Activated CD4-positive, CD25-positive, alpha-beta regulatory T cell treated with anti-CD3 and anti-CD28 coated beads, Interleukin-2, amount 50 U/mL, for 72 hours (primary cell): Measurements from ENCODE around the gene MAT2A.
"Not testable (repeated sequence)": the region's sequence is repeated elsewhere in the genome, so short reads cannot be mapped to it uniquely, and the experiment has no call there.

Source experiments
- DNase-seq: peaks from one replicate; pipeline ENCODE4 v3.0.0; 2021

The MAT2A gene

DNA sequence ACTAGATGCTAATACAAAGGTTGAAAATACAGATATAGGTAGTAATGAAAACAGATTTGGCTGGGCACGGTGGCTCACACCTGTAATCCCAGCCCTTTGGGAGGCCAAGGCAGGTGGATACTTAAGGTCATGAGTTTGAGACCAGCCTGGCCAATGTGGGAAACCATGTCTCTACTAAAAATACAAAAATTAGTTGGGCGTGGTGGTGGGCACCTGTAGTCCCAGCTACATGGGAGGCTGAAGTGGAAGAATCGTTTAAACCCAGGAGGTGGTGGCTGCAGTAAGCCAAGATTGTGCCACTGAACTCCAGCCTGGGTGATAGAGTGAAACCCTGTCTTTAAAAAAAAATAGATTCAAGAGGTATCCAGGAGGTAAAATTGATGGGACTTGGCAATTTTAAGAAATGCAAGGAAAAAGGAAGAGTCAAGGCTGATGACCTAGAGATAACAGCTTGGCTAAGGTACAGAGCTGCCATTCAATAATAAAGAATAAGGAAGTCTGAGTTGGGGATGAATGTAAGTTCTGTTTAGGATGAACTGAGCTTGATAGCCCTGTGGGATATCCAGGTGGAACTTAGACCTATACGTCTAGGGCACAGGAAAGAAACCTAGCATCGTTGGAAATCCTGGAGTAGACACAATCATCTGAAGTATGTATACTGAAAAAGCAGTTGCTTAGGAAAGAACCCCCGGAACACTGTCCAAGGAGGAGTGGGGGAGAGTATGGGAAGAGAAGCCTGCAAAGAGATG, 9.1 kb downstream of the MAT2A start:
- DNase-seq = no peak

DNA sequence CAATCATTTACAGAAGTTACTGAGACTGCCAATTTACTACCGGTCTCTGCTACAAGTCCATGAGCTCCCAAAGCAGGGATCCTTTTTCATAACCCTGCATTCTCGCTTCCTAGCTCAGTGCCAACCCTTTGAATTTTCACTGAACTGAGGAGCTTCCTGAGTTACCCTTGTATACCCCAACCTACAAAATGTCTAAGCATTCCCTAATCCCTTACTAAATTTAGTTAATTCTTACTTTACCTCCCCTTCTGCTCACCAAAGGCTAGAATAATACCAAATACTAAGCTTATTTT, 9.6 kb downstream of the MAT2A start:
- no peak for DNase-seq

DNA sequence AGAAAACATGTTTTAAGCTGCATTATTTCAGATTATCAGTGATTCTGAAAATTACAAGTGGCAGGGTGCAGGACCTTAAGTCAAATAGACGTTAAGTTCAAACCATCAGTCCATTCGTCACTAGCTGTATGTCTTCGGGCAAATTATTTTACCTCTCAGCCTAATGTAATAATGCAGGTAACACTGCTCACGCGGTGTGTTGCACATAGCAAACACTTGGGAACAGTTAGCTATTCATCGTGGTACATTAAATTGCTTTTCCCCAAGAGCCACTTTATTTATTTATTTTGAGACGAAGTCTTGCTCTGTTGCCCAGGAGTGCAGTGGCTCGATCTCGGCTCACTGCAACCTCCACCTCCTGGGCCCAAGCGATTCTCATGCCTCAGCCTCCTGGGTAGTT, 10.1 kb downstream of the MAT2A start:
- no peak for DNase-seq

GRCh38 chr2:85549826-85550225, 10.9 kb downstream of the MAT2A start:
- no peak for DNase-seq

DNA sequence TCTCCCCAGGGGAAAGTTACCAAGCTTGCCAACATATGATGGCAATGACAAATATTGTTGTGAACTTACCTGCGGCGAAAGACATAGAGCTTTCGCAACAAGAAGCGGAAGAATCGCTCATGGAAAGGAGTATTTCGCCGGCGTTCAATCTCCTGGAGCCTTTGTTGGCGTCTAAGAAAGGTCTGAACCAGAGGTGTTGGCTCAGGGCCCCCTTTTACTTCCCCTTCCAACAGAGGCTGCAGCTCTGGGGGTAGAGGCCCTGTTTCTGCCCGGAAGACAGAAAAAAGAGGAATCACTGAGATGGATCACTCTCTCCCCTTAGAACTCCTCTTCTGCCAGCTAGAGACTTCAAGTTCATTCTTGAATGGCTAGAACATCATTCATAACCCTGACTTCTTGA, 11.5 kb downstream of the MAT2A start:
- no peak for DNase-seq

DNA sequence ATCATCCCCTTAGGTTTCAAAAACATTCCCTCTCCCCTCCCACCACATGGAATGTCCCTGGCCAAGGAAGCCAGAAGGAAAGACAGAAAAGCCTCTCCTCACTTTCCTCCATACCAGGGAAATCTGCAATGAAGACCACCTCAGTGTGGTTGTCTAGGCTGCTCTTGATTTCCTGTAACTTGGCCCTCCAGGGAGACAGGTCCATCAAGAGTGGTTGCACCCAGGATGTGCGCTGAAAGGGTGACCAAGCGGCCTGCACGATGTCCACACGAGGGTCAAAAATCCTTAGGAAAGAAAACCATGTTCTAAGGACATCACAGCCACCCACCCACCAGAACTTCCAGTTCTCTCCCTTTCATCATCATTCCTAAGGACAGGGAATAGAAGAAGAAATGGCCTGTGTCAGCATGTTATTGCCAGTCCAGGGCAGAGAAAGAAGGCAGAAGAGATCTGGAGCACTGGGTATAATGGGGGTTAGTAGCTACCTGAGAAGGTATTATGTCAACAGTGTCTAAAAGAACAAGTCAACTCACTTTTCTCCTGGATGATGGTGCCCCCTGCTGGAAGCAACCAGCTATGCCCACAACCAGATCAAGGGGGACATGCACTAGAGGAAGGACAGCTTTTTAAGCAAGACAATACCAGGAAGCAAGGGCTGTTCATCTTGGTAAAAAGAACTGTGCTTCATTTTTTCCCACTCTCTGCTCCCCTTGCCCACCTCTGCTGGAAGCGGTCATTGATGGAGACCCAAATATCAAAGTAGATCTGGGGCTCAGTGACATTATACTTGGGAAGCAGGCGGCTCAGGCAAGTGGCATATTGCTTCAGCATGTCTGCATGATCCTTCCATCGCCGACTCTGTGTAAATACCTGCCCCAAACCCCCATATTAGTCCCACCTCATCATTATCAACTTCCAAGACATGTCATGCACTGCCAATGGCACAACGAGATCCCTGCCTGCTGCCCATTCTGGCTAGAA, 13.0 kb downstream of the MAT2A start:
- DNase-seq = peak; percentile 83

GRCh38 chr2:85553184-85553583, 14.2 kb downstream of the MAT2A start:
- no peak for DNase-seq

- no peak for DNase-seq
Observed at GRCh38 chr2:85554980-85555612, 16.1 kb downstream of the MAT2A start.

- DNase-seq = no peak
Observed at GRCh38 chr2:85557130-85557529, 18.2 kb downstream of the MAT2A start.

DNA sequence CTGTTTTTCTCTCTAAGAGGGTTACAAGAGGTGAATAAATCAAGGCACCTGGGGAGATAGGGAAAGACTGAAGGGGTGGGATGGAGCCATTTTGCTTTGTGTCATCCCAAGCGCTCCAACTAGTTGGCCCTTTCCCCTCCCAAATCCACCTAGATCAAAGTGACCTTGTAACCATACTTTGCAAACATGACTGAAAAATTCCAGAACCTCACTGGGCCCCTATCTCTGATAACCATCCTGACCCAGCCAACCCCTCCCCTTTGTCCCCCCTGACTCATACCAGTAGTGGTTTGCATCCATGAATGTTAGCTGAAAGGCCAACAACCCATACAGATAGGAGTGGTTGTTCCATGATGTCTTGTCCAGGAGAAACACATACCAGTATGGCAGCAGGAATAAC, 19.2 kb downstream of the MAT2A start:
- DNase-seq = no peak

DNA sequence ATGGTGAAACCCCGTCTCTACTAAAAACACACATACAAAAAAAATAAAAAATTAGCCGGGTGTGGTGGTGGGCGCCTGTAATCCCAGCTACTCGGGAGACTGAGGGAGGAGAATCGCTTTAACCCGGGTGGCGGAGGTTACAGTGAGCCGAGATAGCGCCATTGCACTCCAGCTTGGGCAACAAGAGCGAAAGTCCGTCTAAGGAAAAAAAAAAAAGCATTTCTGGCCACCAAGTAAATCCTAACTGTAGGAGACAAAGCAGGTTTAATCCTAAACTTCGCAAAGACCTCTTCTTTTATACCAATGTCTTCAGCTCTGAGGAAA, 21.4 kb downstream of the MAT2A start:
- not testable (repeated sequence) for DNase-seq

- DNase-seq = no peak
Observed at GRCh38 chr2:85560812-85561279, 21.9 kb downstream of the MAT2A start.

GRCh38 chr2:85561280-85562212, 22.6 kb downstream of the MAT2A start, which contains the start of gene GGCX:
GGCX (minus strand) TSS chr2:85561493; CDS start chr2:85561428, 65 bp downstream.
- DNase-seq = peak; percentile 85

- DNase-seq = no peak
Observed at GRCh38 chr2:85564144-85564563, 25.2 kb downstream of the MAT2A start.

GRCh38 chr2:85566265-85566664, 27.3 kb downstream of the MAT2A start:
- DNase-seq = no peak

- no peak for DNase-seq
Observed at GRCh38 chr2:85575739-85576138, 36.8 kb downstream of the MAT2A start.

DNA sequence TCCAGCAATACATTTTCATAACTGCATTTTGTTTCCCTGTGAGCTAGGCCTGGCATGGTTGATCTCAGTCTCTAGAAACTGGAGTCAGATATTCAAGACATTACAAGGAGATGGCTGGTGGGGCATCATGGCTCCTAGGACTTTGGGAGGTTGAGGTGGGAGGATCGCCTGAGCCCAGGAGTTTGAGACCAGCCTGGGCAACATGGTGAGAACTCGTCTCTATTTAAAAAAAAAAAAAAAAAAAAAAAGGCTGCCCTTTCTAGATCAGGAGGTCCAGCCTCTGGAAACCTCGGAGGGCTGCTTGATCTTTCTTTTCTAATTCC, 38.1 kb downstream of the MAT2A start:
- no peak for DNase-seq

GRCh38 chr2:85577386-85578242, 38.6 kb downstream of the MAT2A start, which contains the start of gene VAMP8:
VAMP8 (plus strand) TSS chr2:85577586; CDS start chr2:85577647, 61 bp downstream.
- peak; percentile 68 for DNase-seq

- no peak for DNase-seq
Observed at GRCh38 chr2:85578243-85579180, 39.5 kb downstream of the MAT2A start.

- no peak for DNase-seq
Observed at GRCh38 chr2:85579266-85579935, 40.4 kb downstream of the MAT2A start.
